Measurements from ENCODE around the gene ATP6V1G2.

DNA sequence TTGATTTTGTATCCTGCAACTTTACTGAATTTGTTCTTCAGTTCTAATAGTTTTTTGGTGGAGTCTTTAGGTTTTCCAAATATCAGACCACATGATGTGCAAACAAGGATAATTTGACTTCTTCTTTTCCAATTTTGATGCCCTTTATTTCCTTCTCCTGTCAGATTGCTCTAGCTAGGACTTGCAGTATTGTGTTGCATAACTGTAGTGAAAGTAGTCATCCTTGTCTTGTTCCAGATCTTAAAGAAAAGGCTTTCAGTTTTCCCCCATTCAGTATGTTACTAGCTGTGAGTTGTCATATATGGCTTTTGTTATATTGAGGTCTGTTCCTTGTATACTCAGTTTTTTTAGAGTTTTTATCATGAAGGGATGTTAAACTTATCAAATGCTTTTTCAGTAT, 43.8 kb downstream of the ATP6V1G2 start:
- TF ChIP-seq EZH2 (IDR thresholded peaks at IDR 0.05; ENCODE audit: borderline replicate concordance, low read depth, low read length, severe bottlenecking) = no peak
- TF ChIP-seq, protein P1, sequence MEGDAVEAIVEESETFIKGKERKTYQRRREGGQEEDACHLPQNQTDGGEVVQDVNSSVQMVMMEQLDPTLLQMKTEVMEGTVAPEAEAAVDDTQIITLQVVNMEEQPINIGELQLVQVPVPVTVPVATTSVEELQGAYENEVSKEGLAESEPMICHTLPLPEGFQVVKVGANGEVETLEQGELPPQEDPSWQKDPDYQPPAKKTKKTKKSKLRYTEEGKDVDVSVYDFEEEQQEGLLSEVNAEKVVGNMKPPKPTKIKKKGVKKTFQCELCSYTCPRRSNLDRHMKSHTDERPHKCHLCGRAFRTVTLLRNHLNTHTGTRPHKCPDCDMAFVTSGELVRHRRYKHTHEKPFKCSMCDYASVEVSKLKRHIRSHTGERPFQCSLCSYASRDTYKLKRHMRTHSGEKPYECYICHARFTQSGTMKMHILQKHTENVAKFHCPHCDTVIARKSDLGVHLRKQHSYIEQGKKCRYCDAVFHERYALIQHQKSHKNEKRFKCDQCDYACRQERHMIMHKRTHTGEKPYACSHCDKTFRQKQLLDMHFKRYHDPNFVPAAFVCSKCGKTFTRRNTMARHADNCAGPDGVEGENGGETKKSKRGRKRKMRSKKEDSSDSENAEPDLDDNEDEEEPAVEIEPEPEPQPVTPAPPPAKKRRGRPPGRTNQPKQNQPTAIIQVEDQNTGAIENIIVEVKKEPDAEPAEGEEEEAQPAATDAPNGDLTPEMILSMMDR (IDR thresholded peaks at IDR 0.05; ENCODE audit: borderline replicate concordance, extremely low read depth, low read length, poor library complexity, severe bottlenecking) = no peak

Data from DND-41 (cell line).